Sigmoid colon (tissue), 4 donors: ENCODE results near the gene MALL.

Experiments
- CTCF ChIP-seq, 4 experiments: fragments of 450-650 bp in 3 of 4; fragments of 200-600 bp in 1 of 4; IDR thresholded peaks; one replicate each; pipeline ENCODE4 v1.5.1; 2016 to 2019; ENCODE audit warnings: antibody characterized with exemption in 4 of 4, mild to moderate bottlenecking in 3 of 4, moderate library complexity in 2 of 4
- EP300 ChIP-seq, 4 donors: sonication (generic); formaldehyde crosslinking; IDR thresholded peaks; one replicate each; pipeline ENCODE4 v1.6.1; 2017; ENCODE audit warnings: antibody characterized with exemption in 4 of 4
- POLR2A ChIP-seq, 2 donors: fragments of 450-650 bp; IDR thresholded peaks; one replicate each; pipeline ENCODE4 v1.6.1; 2016; ENCODE audit warnings: antibody characterized with exemption in 2 of 2, mild to moderate bottlenecking in 2 of 2, moderate library complexity in 2 of 2
- POLR2AphosphoS5 ChIP-seq, 4 donors: sonication (generic); formaldehyde crosslinking; IDR thresholded peaks; one replicate each; pipeline ENCODE4 v1.6.1; 2017; ENCODE audit warnings: antibody characterized with exemption in 4 of 4

- TF ChIP-seq CTCF (IDR thresholded peaks at IDR 0.05) (no peak), EP300 (IDR thresholded peaks at IDR 0.05) (no peak), POLR2AphosphoS5 (IDR thresholded peaks at IDR 0.05) (no peak), POLR2A (IDR thresholded peaks at IDR 0.05) (no peak)
These were observed 10.6 kb upstream of the MALL start for GRCh38 chr2:110126086-110126773.
